HepG2 (cell line): ENCODE measurements around the gene CD300LF. TPM values are rescaled to one million over a fixed set of nuclear protein-coding genes. Genes with fewer than 3 reads are reported as not detected.

Experiments
- ATAC-seq: fragments of 200-7000 bp; cut with Tn5 transposase; 3 replicates; pipeline ENCODE4 v1.9.1; 2020; ENCODE audit warnings: mild to moderate bottlenecking, moderate library complexity
- BruUV-seq: library from RNA; stranded (reverse); fragments of 400-500 nt; replicated peaks from 2 replicates; lab custom pipeline; 2021; lab: Mats Ljungman, UMichigan
- CTCF ChIA-PET: fragments of 300-600 bp; formaldehyde crosslinking; extraction: SDS; loops from one replicate; lab custom pipeline; 2021; ENCODE audit warnings: low total read pairs, inconsistent platforms, low intra/inter-chr PET ratio; lab: Yijun Ruan, JAX
- POLR2A ChIA-PET: fragments of 350-600 bp; sonication (Branson Sonifier 250); formaldehyde crosslinking; loops from one replicate; lab custom pipeline; 2020; ENCODE audit warnings: antibody characterized with exemption, inconsistent platforms; lab: Yijun Ruan, JAX
- DNase-seq: peaks from one replicate; pipeline ENCODE4 v3.0.0-alpha.2; 2015; ENCODE audit warnings: low spot score
- FAIRE-seq: peaks from 3 replicates; lab custom pipeline; 2011; peaks lifted over from hg19 to GRCh38; lab: Jason Lieb, UNC
- H2AFZ ChIP-seq: one replicate; pipeline ENCODE4 v1.6.1; 2011; ENCODE audit warnings: low read length, inconsistent platforms
- H3K27ac ChIP-seq: fragments of 300-600 bp; 3 replicates; pipeline ENCODE4 v1.8.0; 2011; ENCODE audit warnings: mixed run types, mild to moderate bottlenecking, mixed read lengths, low read length, inconsistent platforms; ENCODE audit not compliant: insufficient read depth; ENCODE audit errors: extremely low read length
- H3K27me3 ChIP-seq, 2 experiments: fragments of 200-600 bp in 1 of 2; 2 replicates in 1 of 2; 3 replicates in 1 of 2; pipeline versions ENCODE4 v1.6.0 to v1.8.0; 2011; ENCODE audit warnings: low read length in 2 of 2, mild to moderate bottlenecking in 2 of 2, moderate library complexity in 2 of 2, inconsistent platforms in 1 of 2; ENCODE audit not compliant: insufficient read depth in 2 of 2, control insufficient read depth in 1 of 2
- H3K36me3 ChIP-seq, 2 experiments: fragments of 200-600 bp in 1 of 2; replicated peaks in 1 of 2; 2 replicates in 1 of 2; 3 replicates in 1 of 2; pipeline versions ENCODE4 v1.5.1 to v1.8.0; 2011; ENCODE audit warnings: low read length in 2 of 2, inconsistent platforms in 1 of 2; ENCODE audit not compliant: insufficient read depth in 2 of 2, control insufficient read depth in 1 of 2
- H3K4me1 ChIP-seq: 2 replicates; pipeline ENCODE4 v1.5.1; 2012; ENCODE audit warnings: low read length, inconsistent platforms; ENCODE audit not compliant: insufficient read depth
- H3K4me2 ChIP-seq: 2 replicates; pipeline ENCODE4 v1.6.0; 2011; ENCODE audit warnings: low read depth, low read length, inconsistent platforms
- H3K4me3 ChIP-seq, 3 experiments: fragments of 200-600 bp in 1 of 3; sonication (generic), shearing (Covaris generic) in 1 of 3; replicated peaks in 1 of 3; 2 replicates each; pipeline ENCODE4 v1.5.1; 2011 to 2016; ENCODE audit warnings: low read length in 3 of 3, inconsistent platforms in 2 of 3, low read depth in 2 of 3, mild to moderate bottlenecking in 2 of 3, control low read depth in 1 of 3, mixed read lengths in 1 of 3; ENCODE audit not compliant: insufficient read depth in 1 of 3
- H3K79me2 ChIP-seq: one replicate; pipeline ENCODE4 v1.6.1; 2011; ENCODE audit warnings: low read length, inconsistent platforms; ENCODE audit not compliant: insufficient read depth
- H3K9ac ChIP-seq: 2 replicates; pipeline ENCODE4 v1.6.0; 2011; ENCODE audit warnings: mild to moderate bottlenecking, low read depth, low read length, inconsistent platforms; ENCODE audit not compliant: insufficient read depth
- H3K9me3 ChIP-seq: 2 replicates; pipeline ENCODE4 v1.5.1; 2012; ENCODE audit warnings: mild to moderate bottlenecking, low read length
- H4K20me1 ChIP-seq: 2 replicates; pipeline ENCODE4 v1.6.0; 2011; ENCODE audit warnings: inconsistent platforms, mild to moderate bottlenecking, low read length, moderate library complexity; ENCODE audit not compliant: insufficient read depth
- ELF4 ChIP-seq: sonication (generic); formaldehyde crosslinking; IDR thresholded peaks from 2 replicates; pipeline ENCODE4 v1.5.0; 2020; ENCODE audit warnings: missing genetic modification reagents, mild to moderate bottlenecking, moderate library complexity, borderline replicate concordance
- HOXD1 ChIP-seq: sonication (generic); formaldehyde crosslinking; IDR thresholded peaks from 2 replicates; pipeline ENCODE4 v1.5.0; 2020; ENCODE audit warnings: missing genetic modification reagents
- KDM2A ChIP-seq: sonication (generic); formaldehyde crosslinking; IDR thresholded peaks from 2 replicates; pipeline ENCODE4 v1.4.0; 2020; ENCODE audit warnings: low read depth, missing genetic modification reagents, borderline replicate concordance
- NR2F6 ChIP-seq, 2 experiments: IDR thresholded peaks; 2 replicates each; pipeline ENCODE4 v1.6.1; 2016; ENCODE audit warnings: antibody characterized with exemption in 1 of 2, mild to moderate bottlenecking in 1 of 2
- RARG ChIP-seq: sonication (generic); formaldehyde crosslinking; IDR thresholded peaks from 2 replicates; pipeline ENCODE4 v1.4.0; 2020; ENCODE audit warnings: low read depth, mild to moderate bottlenecking, missing genetic modification reagents
- U2AF2 ChIP-seq: fragments of 200-400 bp; formaldehyde crosslinking; IDR thresholded peaks from 2 replicates; pipeline ENCODE4 v1.6.1; 2017; ENCODE audit warnings: low read depth, mild to moderate bottlenecking, low read length
- YEATS4 ChIP-seq: sonication (generic); formaldehyde crosslinking; IDR thresholded peaks from 2 replicates; pipeline ENCODE4 v1.4.0; 2020; ENCODE audit warnings: missing genetic modification reagents, borderline replicate concordance
- ZFX ChIP-seq: sonication (generic); formaldehyde crosslinking; IDR thresholded peaks from 2 replicates; pipeline ENCODE4 v1.4.0; 2020; ENCODE audit warnings: mild to moderate bottlenecking, low read depth, missing genetic modification reagents, moderate library complexity
- ZNF432 ChIP-seq: sonication (generic); formaldehyde crosslinking; IDR thresholded peaks from 2 replicates; pipeline ENCODE4 v1.5.0; 2020; ENCODE audit warnings: missing genetic modification reagents, mild to moderate bottlenecking, borderline replicate concordance
- ZNF530 ChIP-seq: sonication (generic); formaldehyde crosslinking; IDR thresholded peaks from 2 replicates; pipeline ENCODE4 v1.5.0; 2020; ENCODE audit warnings: low read depth, mild to moderate bottlenecking, missing genetic modification reagents
- ZNF724P ChIP-seq: sonication (generic); formaldehyde crosslinking; IDR thresholded peaks from 2 replicates; pipeline ENCODE4 v1.8.0; 2022; ENCODE audit warnings: missing genetic modification reagents, borderline replicate concordance
- ZSCAN9 ChIP-seq: IDR thresholded peaks from 2 replicates; pipeline ENCODE4 v1.6.1; 2016; ENCODE audit warnings: borderline replicate concordance
- WGBS: methylation state at CpG from one replicate; pipeline ENCODE4 v1.1.6; 2017; ENCODE audit warnings: low lambda C conversion rate; 5-methylcytosine and 5-hydroxymethylcytosine counted together
- in situ Hi-C: cut with HindIII; loops from 2 replicates; pipeline ENCODE4 v1.10.0; 2017; ENCODE audit warnings: low pct_unique_long_range_greater_than_20kb; ENCODE audit not compliant: extremely low pct_ligation_motif_present
- intact Hi-C: fragments of 100-400 bp; cut with micrococcal nuclease; formaldehyde crosslinking; loops from one replicate; pipeline ENCODE4 v1.10.0; 2022; ENCODE audit not compliant: unreplicated experiment
- polyA plus RNA-seq, 8 experiments: library from polyadenylated mRNA; depleted of rRNA in 3 of 8; stranded (reverse) in 7 of 8; unstranded in 1 of 8; fragments of >200 nt; fragmentation: Illumina TruSeq in 4 of 8; extraction: Trizol in 4 of 8; gene quantifications; 2 replicates each; pipeline versions ENCODE4 v1.2.1 to v1.2.3, GENCODE V29; 2011 to 2016; ENCODE audit warnings: low read depth in 4 of 8, missing spikeins in 1 of 8, mixed read lengths in 1 of 8; ENCODE audit not compliant: insufficient read depth in 1 of 8
- total RNA-seq, 5 experiments: library from RNA; depleted of rRNA; stranded (reverse); fragments of >200 nt; fragmentation: Illumina TruSeq; extraction: Trizol; gene quantifications; 2 replicates each; pipeline ENCODE4 v1.2.3, GENCODE V29; 2016; ENCODE audit warnings: low read depth in 1 of 5
- TF ChIP-seq, protein P1 (sequence below): sonication (generic); formaldehyde crosslinking; IDR thresholded peaks from 2 replicates; pipeline ENCODE4 v1.5.0; 2020; ENCODE audit warnings: mild to moderate bottlenecking, missing genetic modification reagents
- TF ChIP-seq, protein P2 (sequence below): sonication (generic); formaldehyde crosslinking; IDR thresholded peaks from 2 replicates; pipeline ENCODE4 v1.4.0; 2020; ENCODE audit warnings: missing genetic modification reagents, borderline replicate concordance
- TF ChIP-seq, protein P3 (sequence below): sonication (generic); formaldehyde crosslinking; IDR thresholded peaks from 2 replicates; pipeline ENCODE4 v1.4.0; 2020; ENCODE audit warnings: missing genetic modification reagents, mild to moderate bottlenecking, borderline replicate concordance

CD300LF gene
- total and polyA plus RNA-seq, 2 of the 13 experiments (the other 11 are each of a cell fraction or from before 2014, with no cell fraction given) = not detected

DNA sequence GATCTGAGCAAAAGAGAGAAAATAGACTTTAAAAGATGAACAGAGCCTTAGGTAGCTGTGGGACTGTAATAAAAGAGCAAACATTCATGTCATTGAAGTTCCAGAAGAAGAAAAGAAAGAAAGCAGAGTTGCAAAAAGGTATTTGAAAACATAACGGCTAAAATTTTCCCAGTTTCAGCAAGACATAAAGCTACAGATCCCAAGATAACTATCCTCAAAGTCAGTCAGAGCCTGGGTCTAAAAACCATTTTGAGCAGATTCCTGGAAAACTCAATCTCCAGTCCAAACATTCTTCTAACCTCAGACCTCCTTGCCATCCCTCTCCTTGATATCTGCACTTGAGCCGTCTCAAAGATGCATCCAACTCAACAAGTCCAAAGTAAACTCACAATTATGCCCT is 68.3 kb downstream of the CD300LF start:
- no peak overlapping the region for H3K4me2 ChIP-seq
- in situ Hi-C loops = no loop called here
- DNase-seq (no peak), FAIRE-seq (no peak)
- BruUV-seq = no TSS peak
- H2AFZ ChIP-seq = no peak overlapping the region
- no peak for TF ChIP-seq ELF4
- TF ChIP-seq KDM2A (CRISPR knock-in tag) = no peak
- TF ChIP-seq ZSCAN9 (CRISPR knock-in tag) = no peak
- TF ChIP-seq U2AF2 = no peak
- no peak for TF ChIP-seq YEATS4 (CRISPR knock-in tag)
- no peak for TF ChIP-seq ZNF530 (CRISPR knock-in tag)
- TF ChIP-seq, protein P1, sequence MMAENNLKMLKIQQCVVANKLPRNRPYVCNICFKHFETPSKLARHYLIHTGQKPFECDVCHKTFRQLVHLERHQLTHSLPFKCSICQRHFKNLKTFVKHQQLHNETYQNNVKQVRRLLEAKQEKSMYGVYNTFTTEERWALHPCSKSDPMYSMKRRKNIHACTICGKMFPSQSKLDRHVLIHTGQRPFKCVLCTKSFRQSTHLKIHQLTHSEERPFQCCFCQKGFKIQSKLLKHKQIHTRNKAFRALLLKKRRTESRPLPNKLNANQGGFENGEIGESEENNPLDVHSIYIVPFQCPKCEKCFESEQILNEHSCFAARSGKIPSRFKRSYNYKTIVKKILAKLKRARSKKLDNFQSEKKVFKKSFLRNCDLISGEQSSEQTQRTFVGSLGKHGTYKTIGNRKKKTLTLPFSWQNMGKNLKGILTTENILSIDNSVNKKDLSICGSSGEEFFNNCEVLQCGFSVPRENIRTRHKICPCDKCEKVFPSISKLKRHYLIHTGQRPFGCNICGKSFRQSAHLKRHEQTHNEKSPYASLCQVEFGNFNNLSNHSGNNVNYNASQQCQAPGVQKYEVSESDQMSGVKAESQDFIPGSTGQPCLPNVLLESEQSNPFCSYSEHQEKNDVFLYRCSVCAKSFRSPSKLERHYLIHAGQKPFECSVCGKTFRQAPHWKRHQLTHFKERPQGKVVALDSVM = no peak
- TF ChIP-seq, protein P2, sequence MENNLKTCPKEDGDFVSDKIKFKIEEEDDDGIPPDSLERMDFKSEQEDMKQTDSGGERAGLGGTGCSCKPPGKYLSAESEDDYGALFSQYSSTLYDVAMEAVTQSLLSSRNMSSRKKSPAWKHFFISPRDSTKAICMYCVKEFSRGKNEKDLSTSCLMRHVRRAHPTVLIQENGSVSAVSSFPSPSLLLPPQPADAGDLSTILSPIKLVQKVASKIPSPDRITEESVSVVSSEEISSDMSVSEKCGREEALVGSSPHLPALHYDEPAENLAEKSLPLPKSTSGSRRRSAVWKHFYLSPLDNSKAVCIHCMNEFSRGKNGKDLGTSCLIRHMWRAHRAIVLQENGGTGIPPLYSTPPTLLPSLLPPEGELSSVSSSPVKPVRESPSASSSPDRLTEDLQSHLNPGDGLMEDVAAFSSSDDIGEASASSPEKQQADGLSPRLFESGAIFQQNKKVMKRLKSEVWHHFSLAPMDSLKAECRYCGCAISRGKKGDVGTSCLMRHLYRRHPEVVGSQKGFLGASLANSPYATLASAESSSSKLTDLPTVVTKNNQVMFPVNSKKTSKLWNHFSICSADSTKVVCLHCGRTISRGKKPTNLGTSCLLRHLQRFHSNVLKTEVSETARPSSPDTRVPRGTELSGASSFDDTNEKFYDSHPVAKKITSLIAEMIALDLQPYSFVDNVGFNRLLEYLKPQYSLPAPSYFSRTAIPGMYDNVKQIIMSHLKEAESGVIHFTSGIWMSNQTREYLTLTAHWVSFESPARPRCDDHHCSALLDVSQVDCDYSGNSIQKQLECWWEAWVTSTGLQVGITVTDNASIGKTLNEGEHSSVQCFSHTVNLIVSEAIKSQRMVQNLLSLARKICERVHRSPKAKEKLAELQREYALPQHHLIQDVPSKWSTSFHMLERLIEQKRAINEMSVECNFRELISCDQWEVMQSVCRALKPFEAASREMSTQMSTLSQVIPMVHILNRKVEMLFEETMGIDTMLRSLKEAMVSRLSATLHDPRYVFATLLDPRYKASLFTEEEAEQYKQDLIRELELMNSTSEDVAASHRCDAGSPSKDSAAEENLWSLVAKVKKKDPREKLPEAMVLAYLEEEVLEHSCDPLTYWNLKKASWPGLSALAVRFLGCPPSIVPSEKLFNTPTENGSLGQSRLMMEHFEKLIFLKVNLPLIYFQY (CRISPR knock-in tag) = no peak
- no peak for TF ChIP-seq ZFX (CRISPR knock-in tag)
- TF ChIP-seq RARG (CRISPR knock-in tag) = no peak
- TF ChIP-seq, protein P3, sequence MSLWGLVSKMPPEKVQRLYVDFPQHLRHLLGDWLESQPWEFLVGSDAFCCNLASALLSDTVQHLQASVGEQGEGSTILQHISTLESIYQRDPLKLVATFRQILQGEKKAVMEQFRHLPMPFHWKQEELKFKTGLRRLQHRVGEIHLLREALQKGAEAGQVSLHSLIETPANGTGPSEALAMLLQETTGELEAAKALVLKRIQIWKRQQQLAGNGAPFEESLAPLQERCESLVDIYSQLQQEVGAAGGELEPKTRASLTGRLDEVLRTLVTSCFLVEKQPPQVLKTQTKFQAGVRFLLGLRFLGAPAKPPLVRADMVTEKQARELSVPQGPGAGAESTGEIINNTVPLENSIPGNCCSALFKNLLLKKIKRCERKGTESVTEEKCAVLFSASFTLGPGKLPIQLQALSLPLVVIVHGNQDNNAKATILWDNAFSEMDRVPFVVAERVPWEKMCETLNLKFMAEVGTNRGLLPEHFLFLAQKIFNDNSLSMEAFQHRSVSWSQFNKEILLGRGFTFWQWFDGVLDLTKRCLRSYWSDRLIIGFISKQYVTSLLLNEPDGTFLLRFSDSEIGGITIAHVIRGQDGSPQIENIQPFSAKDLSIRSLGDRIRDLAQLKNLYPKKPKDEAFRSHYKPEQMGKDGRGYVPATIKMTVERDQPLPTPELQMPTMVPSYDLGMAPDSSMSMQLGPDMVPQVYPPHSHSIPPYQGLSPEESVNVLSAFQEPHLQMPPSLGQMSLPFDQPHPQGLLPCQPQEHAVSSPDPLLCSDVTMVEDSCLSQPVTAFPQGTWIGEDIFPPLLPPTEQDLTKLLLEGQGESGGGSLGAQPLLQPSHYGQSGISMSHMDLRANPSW (CRISPR knock-in tag) = no peak
- no peak for TF ChIP-seq ZNF432 (CRISPR knock-in tag)
- TF ChIP-seq ZNF724P (CRISPR knock-in tag) = no peak
- no peak for TF ChIP-seq NR2F6 (IDR thresholded peaks at IDR 0.05)
- no peak for TF ChIP-seq NR2F6 (CRISPR knock-in tag; IDR thresholded peaks at IDR 0.05)
- TF ChIP-seq HOXD1 (CRISPR knock-in tag) = no peak
- TF ChIP-seq, all 625 proteins: peak for 0
- Histone ChIP-seq H4K20me1 (no peaks in the 10 kb centered on the region), H3K4me1 (no peaks in the 10 kb centered on the region), H3K27me3 (peaks cover 8 to 54% of the 10 kb centered on the region in 2 experiments; a peak in 4 of 5 replicates), H3K27ac (no peak overlapping the region), H3K4me3 (no peak overlapping the region), H3K9me3 (no peaks in the 10 kb centered on the region), H3K36me3 (no peaks in the 10 kb centered on the region), H3K79me2 (no peaks in the 10 kb centered on the region), H3K9ac (no peak overlapping the region)
- intact Hi-C loops = no loop called here
- ChIA-PET CTCF (no interaction called here), POLR2A (no interaction called here)
- 2% methylated on average over 2 of the region's 2 CpGs for WGBS
- no peak for ATAC-seq
